DND-41 (cell line): Measurements from ENCODE around the gene WFIKKN1.

Experiments used
- ATAC-seq: fragments of 200-7000 bp; cut with Tn5 transposase; 3 replicates; pipeline ENCODE4 v1.9.1; 2021; ENCODE audit warnings: low read depth; ENCODE audit not compliant: insufficient read depth
- DNase-seq: peaks from one replicate; pipeline ENCODE4 v3.0.0-alpha.2; 2020
- H2AFZ ChIP-seq: 2 replicates; pipeline ENCODE4 v1.6.0; 2012; ENCODE audit warnings: low read depth, low read length
- H3K27ac ChIP-seq: 2 replicates; pipeline ENCODE4 v1.5.1; 2012; ENCODE audit warnings: low read length, inconsistent platforms
- H3K27me3 ChIP-seq: fragments of 200-600 bp; sonication (generic); 2 replicates; pipeline ENCODE4 v1.6.0; 2012; ENCODE audit warnings: low read length, mild to moderate bottlenecking, inconsistent platforms; ENCODE audit not compliant: insufficient read depth, poor library complexity
- H3K36me3 ChIP-seq: 2 replicates; pipeline ENCODE4 v1.5.1; 2012; ENCODE audit warnings: low read length, inconsistent platforms; ENCODE audit not compliant: insufficient read depth
- H3K4me1 ChIP-seq: 2 replicates; pipeline ENCODE4 v1.5.1; 2012; ENCODE audit warnings: mild to moderate bottlenecking, low read length; ENCODE audit not compliant: insufficient read depth
- H3K4me2 ChIP-seq: 2 replicates; pipeline ENCODE4 v1.6.0; 2012; ENCODE audit warnings: mild to moderate bottlenecking, moderate library complexity, low read length, inconsistent platforms; ENCODE audit not compliant: insufficient read depth
- H3K4me3 ChIP-seq, 2 experiments: fragments of 200-600 bp in 1 of 2; shearing (Covaris generic) in 1 of 2; 2 replicates each; pipeline ENCODE4 v1.5.1; 2012 to 2016; ENCODE audit warnings: inconsistent platforms in 2 of 2, low read length in 2 of 2, mild to moderate bottlenecking in 2 of 2, low read depth in 1 of 2, moderate library complexity in 1 of 2
- H3K79me2 ChIP-seq: 2 replicates; pipeline ENCODE4 v1.6.0; 2012; ENCODE audit warnings: low read length, inconsistent platforms; ENCODE audit not compliant: insufficient read depth
- H3K9ac ChIP-seq: 2 replicates; pipeline ENCODE4 v1.6.0; 2012; ENCODE audit warnings: low read depth, mild to moderate bottlenecking, inconsistent platforms, low read length, moderate library complexity
- H3K9me3 ChIP-seq: 2 replicates; pipeline ENCODE4 v1.5.1; 2012; ENCODE audit warnings: low read length, moderate library complexity, mild to moderate bottlenecking, inconsistent platforms; ENCODE audit not compliant: insufficient read depth, severe bottlenecking
- H4K20me1 ChIP-seq: 2 replicates; pipeline ENCODE4 v1.6.0; 2012; ENCODE audit warnings: low read length; ENCODE audit not compliant: insufficient read depth
- EZH2 ChIP-seq: IDR thresholded peaks from 3 replicates; pipeline ENCODE4 v1.6.1; 2012; ENCODE audit warnings: borderline replicate concordance, low read depth, mild to moderate bottlenecking, moderate library complexity, low read length, inconsistent platforms; ENCODE audit not compliant: severe bottlenecking
- TF ChIP-seq, protein P1 (sequence below): IDR thresholded peaks from 2 replicates; pipeline ENCODE4 v1.5.1; 2012; ENCODE audit warnings: borderline replicate concordance, low read length, moderate library complexity, mild to moderate bottlenecking; ENCODE audit not compliant: poor library complexity, severe bottlenecking; ENCODE audit errors: extremely low read depth

Gene WFIKKN1

GRCh38 chr16:662597-662996 lies 31.8 kb downstream of the WFIKKN1 start:
- Histone ChIP-seq H3K9ac (no peak overlapping the region), H3K4me3 (no peak overlapping the region), H3K4me2 (no peak overlapping the region), H3K4me1 (peaks cover 9% of the 10 kb centered on the region), H2AFZ (no peak overlapping the region), H3K36me3 (peaks cover 63% of the 10 kb centered on the region), H3K27me3 (no peaks in the 10 kb centered on the region), H4K20me1 (peaks cover 23% of the 10 kb centered on the region), H3K9me3 (no peaks in the 10 kb centered on the region), H3K79me2 (peaks cover 5% of the 10 kb centered on the region), H3K27ac (no peak overlapping the region)
- ATAC-seq (no peak), DNase-seq (no peak)
- no peak for TF ChIP-seq EZH2
- TF ChIP-seq, protein P1, sequence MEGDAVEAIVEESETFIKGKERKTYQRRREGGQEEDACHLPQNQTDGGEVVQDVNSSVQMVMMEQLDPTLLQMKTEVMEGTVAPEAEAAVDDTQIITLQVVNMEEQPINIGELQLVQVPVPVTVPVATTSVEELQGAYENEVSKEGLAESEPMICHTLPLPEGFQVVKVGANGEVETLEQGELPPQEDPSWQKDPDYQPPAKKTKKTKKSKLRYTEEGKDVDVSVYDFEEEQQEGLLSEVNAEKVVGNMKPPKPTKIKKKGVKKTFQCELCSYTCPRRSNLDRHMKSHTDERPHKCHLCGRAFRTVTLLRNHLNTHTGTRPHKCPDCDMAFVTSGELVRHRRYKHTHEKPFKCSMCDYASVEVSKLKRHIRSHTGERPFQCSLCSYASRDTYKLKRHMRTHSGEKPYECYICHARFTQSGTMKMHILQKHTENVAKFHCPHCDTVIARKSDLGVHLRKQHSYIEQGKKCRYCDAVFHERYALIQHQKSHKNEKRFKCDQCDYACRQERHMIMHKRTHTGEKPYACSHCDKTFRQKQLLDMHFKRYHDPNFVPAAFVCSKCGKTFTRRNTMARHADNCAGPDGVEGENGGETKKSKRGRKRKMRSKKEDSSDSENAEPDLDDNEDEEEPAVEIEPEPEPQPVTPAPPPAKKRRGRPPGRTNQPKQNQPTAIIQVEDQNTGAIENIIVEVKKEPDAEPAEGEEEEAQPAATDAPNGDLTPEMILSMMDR: no peak

DNA sequence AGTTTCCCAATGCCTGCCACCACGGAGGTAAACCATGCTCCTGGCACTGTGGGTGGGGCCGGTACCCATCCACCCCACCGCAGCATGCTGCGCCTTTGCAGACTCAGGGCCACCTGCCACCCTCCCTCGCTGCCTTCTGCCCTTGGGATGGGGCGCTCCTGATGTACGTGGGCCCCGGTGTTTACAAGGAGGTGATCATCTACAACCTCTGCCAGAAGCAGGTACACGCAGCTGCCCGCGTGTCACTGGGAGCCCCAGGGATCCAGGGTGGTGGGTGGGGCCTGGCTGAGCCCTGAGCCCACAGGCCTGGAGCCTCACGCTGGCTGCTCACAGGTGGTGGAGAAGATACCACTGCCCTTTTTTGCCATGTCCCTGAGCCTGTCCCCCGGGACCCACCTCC lies 35.8 kb downstream of the WFIKKN1 start:
- Histone ChIP-seq H3K27me3 (no peaks in the 10 kb centered on the region), H3K4me3 (no peak overlapping the region; a peak in 1 of 4 replicates), H3K4me2 (peak overlapping the region; percentile 95), H3K9me3 (no peaks in the 10 kb centered on the region), H3K79me2 (peaks cover 40% of the 10 kb centered on the region), H4K20me1 (peaks cover 25% of the 10 kb centered on the region), H3K36me3 (peaks cover 65% of the 10 kb centered on the region), H3K27ac (no peak overlapping the region; the same call in 1 of the 2 replicates), H3K9ac (peak overlapping the region; percentile 99; the same call in 1 of the 2 replicates), H3K4me1 (peaks cover 31% of the 10 kb centered on the region), H2AFZ (no peak overlapping the region)
- DNase-seq (no peak), ATAC-seq (no peak)
- TF ChIP-seq, protein P1: no peak
- TF ChIP-seq EZH2: no peak

DNA sequence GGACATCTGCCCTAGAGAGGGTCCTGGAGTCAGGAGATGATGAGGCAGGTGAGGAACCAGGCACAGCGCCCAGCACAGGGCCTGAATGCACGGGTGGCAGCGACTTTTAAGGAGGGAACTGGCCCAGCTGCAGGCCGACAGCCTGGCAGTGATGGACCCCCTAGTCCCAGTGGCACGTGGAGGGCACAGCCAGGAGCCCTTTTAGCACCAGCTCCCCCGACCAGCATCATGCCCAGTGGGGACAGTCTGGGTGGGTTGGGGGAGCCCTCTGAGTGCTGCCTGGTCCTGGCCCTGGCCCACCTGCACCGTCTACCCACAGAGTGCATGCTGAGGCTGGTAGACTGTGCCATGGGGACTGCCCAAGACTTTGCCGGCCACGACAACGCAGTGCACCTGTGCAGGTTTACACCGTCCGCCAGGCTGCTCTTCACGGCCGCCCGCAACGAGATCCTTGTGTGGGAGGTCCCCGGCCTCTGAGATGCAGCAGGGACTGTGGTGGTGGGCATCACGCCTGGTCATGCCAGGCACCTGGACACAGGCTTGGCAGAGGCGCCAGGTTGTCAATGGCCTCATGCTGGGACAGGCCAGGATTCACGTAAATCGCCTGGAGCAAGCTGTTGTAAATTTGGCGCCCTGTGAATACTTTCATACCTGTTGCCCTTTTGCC lies 36.5 kb downstream of the WFIKKN1 start:
- no peaks in the 10 kb centered on the region for H3K9me3 ChIP-seq
- DNase-seq (no peak), ATAC-seq (no peak; the same call in 2 of the 3 replicates)
- H3K4me1 ChIP-seq: peaks cover 31% of the 10 kb centered on the region
- peak overlapping the region; percentile 95 for H2AFZ ChIP-seq
- H4K20me1 ChIP-seq: peaks cover 30% of the 10 kb centered on the region
- H3K27me3 ChIP-seq: no peaks in the 10 kb centered on the region
- peak overlapping the region; percentile 95 for H3K4me2 ChIP-seq
- peaks cover 67% of the 10 kb centered on the region for H3K36me3 ChIP-seq
- peak overlapping the region; percentile 99 for H3K9ac ChIP-seq
- TF ChIP-seq, protein P1: no peak
- no peak for TF ChIP-seq EZH2
- peaks cover 40% of the 10 kb centered on the region for H3K79me2 ChIP-seq
- peak overlapping the region; percentile 78 for H3K27ac ChIP-seq
- peak overlapping the region; percentile 96 to 97; a peak in 3 of 4 replicates for H3K4me3 ChIP-seq
